Ovary (tissue), 9 donors: ENCODE measurements around the gene FAHD2A. TPM values are rescaled to one million over a fixed set of nuclear protein-coding genes. Genes with fewer than 3 reads are reported as not detected.

ENCODE experiments used
- DNase-seq, 5 donors: peaks; one replicate each; pipeline ENCODE4 v3.0.0-alpha.2; 2019 to 2020
- H3K27ac ChIP-seq, 2 donors: fragments of 200-600 bp; one replicate each; pipeline versions ENCODE4 v1.5.1 to v1.8.0; 2019 to 2022
- H3K27me3 ChIP-seq: fragments of 200-600 bp; one replicate; pipeline ENCODE4 v1.8.0; 2022
- H3K36me3 ChIP-seq: fragments of 200-600 bp; sonication (generic); one replicate; pipeline ENCODE4 v1.5.1; 2019
- H3K4me1 ChIP-seq: one replicate; pipeline ENCODE4 v1.8.1; 2013; ENCODE audit warnings: mild to moderate bottlenecking, moderate library complexity; ENCODE audit not compliant: insufficient read depth
- H3K4me3 ChIP-seq: fragments of 200-600 bp; sonication (generic); one replicate; pipeline ENCODE4 v1.5.1; 2017
- H3K9me3 ChIP-seq, 2 donors: fragments of 200-600 bp in 1 of 2; sonication (generic) in 1 of 2; one replicate each; pipeline versions ENCODE4 v1.5.1 to v1.8.1; 2013 to 2019; ENCODE audit warnings: mild to moderate bottlenecking in 1 of 2, moderate library complexity in 1 of 2
- EP300 ChIP-seq: sonication (generic); formaldehyde crosslinking; IDR thresholded peaks from one replicate; pipeline ENCODE4 v1.6.1; 2017; ENCODE audit warnings: antibody characterized with exemption
- POLR2A ChIP-seq: fragments of 450-650 bp; IDR thresholded peaks from one replicate; pipeline ENCODE4 v1.6.1; 2017; ENCODE audit warnings: antibody characterized with exemption, mild to moderate bottlenecking, moderate library complexity
- WGBS, 3 donors: extraction: QIAGEN DNeasy Blood & Tissue Kit in 1 of 3; methylation state at CpG; one replicate each; pipeline versions ENCODE4 v1.1.5 to v1.1.7; 2013 to 2017; 5-methylcytosine and 5-hydroxymethylcytosine counted together
- intact Hi-C, 4 donors: fragments of 100-400 bp; cut with DNase I; formaldehyde crosslinking; loops; one replicate each; pipeline versions ENCODE4 v1.11.0 to v1.15.1; 2022 to 2023
- polyA plus RNA-seq, 2 donors: library from polyadenylated mRNA; stranded (reverse); fragments of 200-250 nt in 1 of 2; fragments of 350-450 nt in 1 of 2; fragmentation: Illumina TruSeq in 1 of 2; extraction: RNeasy Lipid Tissue Mini Kit (QIAGEN cat#74804) in 1 of 2; gene quantifications; one replicate each; pipeline ENCODE4 v1.2.3, GENCODE V29; 2013 to 2014
- total RNA-seq, 7 donors: library from RNA; depleted of rRNA in 2 of 7; stranded (reverse); fragments of >200 nt in 2 of 7; fragmentation: NEBNext Ultra II Directional in 3 of 7; extraction: Animal tissue kit (Norgen Biotek cat#: 25700) in 3 of 7; gene quantifications; one replicate each; pipeline versions ENCODE4 v1.1.0 to v1.2.4, GENCODE V29; 2016 to 2023
- TF ChIP-seq, protein P1 (sequence below), 3 donors: fragments of 450-650 bp in 2 of 3; fragments of 200-600 bp in 1 of 3; IDR thresholded peaks; one replicate each; pipeline versions ENCODE4 v1.5.1 to v1.8.0; 2016 to 2022; ENCODE audit warnings: antibody characterized with exemption in 3 of 3, mild to moderate bottlenecking in 1 of 3
- donor health status: DM: no; HTN: no; CAD: no; lungs with moderate emphysema.
- donor health status: DM: no; HTN: no; CAD: no.
- donor health status: Bipolar disorder and iron deficiency.
- donor health status: DM: yes; HTN: yes; CAD: no.
- donor health status: DM: no; HTN: no; CAD: no.
- donor health status: DM: yes; HTN: yes; CAD: no.

Gene FAHD2A
- total and polyA plus RNA-seq, 9 donors, result 15.3 to 33.6 (median 29.2) TPM

DNA sequence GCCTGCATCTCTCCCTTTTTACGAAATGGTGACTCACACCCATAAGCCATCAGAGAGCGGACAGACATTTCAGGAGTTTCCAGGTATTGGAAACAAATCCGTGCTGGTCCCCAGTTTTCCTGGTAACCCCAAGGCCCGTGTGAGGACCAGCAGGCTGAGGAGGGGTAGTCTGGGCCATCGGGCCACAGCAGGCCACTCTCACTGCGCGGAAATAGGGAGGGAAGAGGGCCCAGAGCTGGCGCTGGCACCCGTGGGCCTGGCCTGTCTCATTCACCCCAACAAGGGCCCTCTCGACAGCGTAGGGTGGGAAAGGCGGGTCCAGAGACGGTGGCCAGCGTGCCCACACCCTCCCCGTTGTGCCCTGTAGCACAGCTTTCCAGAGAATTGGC, 13.7 kb upstream of the FAHD2A start:
- Histone ChIP-seq H3K27ac (no peak overlapping the region), H3K9me3 (no peaks in the 10 kb centered on the region), H3K36me3 (no peaks in the 10 kb centered on the region), H3K27me3 (no peaks in the 10 kb centered on the region), H3K4me3 (no peak overlapping the region), H3K4me1 (peaks cover 34% of the 10 kb centered on the region)
- TF ChIP-seq, protein P1, sequence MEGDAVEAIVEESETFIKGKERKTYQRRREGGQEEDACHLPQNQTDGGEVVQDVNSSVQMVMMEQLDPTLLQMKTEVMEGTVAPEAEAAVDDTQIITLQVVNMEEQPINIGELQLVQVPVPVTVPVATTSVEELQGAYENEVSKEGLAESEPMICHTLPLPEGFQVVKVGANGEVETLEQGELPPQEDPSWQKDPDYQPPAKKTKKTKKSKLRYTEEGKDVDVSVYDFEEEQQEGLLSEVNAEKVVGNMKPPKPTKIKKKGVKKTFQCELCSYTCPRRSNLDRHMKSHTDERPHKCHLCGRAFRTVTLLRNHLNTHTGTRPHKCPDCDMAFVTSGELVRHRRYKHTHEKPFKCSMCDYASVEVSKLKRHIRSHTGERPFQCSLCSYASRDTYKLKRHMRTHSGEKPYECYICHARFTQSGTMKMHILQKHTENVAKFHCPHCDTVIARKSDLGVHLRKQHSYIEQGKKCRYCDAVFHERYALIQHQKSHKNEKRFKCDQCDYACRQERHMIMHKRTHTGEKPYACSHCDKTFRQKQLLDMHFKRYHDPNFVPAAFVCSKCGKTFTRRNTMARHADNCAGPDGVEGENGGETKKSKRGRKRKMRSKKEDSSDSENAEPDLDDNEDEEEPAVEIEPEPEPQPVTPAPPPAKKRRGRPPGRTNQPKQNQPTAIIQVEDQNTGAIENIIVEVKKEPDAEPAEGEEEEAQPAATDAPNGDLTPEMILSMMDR (IDR thresholded peaks at IDR 0.05), result no peak
- TF ChIP-seq EP300 (no peak), POLR2A (no peak)
- intact Hi-C loops, result no loop called here
- WGBS, 3 donors, result 37 to 42% (median 39%) methylated on average over 14 to 15 of the region's 15 CpGs
- no peak for DNase-seq

DNA sequence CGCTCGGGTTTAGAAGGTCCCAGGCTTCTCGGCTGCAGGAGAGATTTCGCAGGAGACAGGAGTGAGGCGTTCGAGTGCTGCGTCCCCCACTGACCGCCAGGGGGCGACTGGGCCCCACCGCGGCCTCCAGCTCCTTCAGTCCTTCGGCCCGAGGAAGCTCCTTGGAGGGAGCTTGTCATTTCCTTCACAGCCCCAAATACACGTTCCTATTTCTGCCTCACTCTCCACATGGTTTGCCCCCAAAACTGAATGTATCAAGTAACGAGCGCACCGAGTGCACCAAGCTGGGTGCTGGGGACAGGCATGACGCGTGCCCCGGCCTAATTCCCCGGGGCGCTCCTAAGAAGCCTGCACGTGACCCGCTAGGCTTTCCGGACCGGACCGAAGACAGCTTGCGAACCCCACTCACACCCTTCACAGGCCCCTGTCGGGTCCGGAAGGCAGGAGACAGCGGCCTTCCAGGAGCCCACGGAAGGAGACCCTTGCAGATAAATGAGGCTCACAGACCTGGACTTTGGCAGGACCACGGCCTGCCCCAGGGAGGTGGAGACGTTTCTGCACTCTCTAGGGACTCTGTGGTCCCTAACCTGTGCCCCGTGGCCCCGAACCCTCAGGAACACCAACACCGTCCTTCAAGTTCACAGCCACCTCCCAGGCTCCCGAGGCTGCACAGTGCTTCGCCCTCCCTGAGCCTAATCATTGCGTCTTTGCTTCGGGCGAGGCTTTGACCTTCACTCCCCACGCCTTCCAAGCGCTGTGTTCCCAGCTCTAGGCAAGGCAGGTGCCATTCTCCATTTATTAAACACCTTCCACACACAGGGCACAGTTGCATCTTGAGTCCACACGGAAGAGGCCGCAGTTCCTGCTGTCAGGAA, 13.0 kb upstream of the FAHD2A start:
- Histone ChIP-seq H3K4me3 (no peak overlapping the region), H3K36me3 (no peaks in the 10 kb centered on the region), H3K9me3 (no peaks in the 10 kb centered on the region), H3K27me3 (no peaks in the 10 kb centered on the region), H3K27ac (no peak overlapping the region), H3K4me1 (peaks cover 30% of the 10 kb centered on the region)
- TF ChIP-seq, protein P1 (IDR thresholded peaks at IDR 0.05), result peak; percentile 49 to 66 (median 58)
- TF ChIP-seq EP300, result no peak
- DNase-seq, result peak; percentile 46 to 85 (median 69)
- intact Hi-C loops, result loop anchor here in 1 of 4 donors (5.0 kb wide), 1 partner anchor 42 kb away; no protein-coding TSS in a partner anchor
- 57 to 60% (median 58%) methylated on average over 46 of the region's 46 CpGs for WGBS, 3 donors

DNA sequence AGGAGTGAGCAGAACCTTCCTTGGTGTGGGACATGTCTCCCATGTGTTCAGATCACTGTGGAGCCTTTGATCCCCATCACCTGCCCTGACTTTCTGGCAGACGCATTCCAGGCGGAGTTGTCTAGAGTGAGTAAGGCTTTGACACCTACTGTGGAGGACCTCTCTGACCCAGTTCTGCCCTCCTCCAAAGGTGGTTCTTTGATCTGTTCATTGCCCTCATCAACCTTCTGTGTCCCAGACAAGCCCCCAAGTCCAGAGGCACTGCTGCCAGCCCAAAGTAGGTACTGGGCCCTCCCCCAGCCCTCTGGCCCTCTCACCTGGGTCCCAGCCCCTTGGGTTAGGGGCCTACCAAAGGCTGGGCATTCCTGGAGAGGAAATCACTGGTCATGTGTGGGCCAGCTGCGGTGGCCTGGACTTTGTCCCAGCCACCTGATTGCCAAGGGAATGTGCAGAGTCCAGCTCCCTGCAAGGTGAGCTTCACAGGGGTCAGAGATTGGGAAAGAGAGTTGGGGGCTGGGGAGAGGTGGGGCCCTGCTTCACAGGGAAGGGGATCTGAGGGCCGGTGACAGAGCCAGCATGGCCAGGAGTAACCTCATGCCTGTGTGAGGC, 12.1 kb upstream of the FAHD2A start:
- Histone ChIP-seq H3K4me3 (no peak overlapping the region), H3K36me3 (no peaks in the 10 kb centered on the region), H3K4me1 (peaks cover 21% of the 10 kb centered on the region), H3K27me3 (no peaks in the 10 kb centered on the region), H3K9me3 (no peaks in the 10 kb centered on the region), H3K27ac (no peak overlapping the region)
- no peak for DNase-seq
- 90 to 96% (median 90%) methylated on average over 4 of the region's 4 CpGs for WGBS, 3 donors
- TF ChIP-seq, protein P1 (IDR thresholded peaks at IDR 0.05), result no peak
- no peak for TF ChIP-seq POLR2A
- no peak for TF ChIP-seq EP300
- intact Hi-C loops, result loop anchor here in 1 of 4 donors (5.0 kb wide), 1 partner anchor 43 kb away; no protein-coding TSS in a partner anchor

DNA sequence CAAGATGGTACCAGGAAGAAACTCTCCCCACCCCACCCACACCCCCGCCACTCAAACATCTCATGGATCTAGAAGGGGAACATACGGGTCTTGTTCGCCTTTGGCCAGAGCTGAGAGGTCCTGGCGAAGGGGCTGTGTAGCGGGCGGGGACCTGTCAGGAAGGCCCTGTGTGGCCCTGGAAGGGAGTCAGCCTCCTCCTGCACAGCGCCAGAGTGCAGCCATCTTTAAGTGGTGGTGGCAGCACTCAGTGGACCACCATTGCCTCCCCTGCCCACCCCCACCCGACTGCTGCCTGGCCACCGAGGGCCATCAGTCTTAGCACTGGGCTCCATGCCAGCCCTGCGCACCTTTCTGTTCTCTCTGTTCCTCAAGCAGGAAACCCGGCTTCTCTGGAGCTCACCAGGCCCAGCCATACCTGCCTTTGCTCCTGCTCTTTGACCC, 11.6 kb upstream of the FAHD2A start:
- DNase-seq, result no peak
- intact Hi-C loops, result loop anchor here in 1 of 4 donors (5.0 kb wide), 1 partner anchor 44 kb away; no protein-coding TSS in a partner anchor
- no peaks in the 10 kb centered on the region for H3K9me3 ChIP-seq
- H3K27me3 ChIP-seq, result no peaks in the 10 kb centered on the region
- H3K36me3 ChIP-seq, result no peaks in the 10 kb centered on the region
- H3K27ac ChIP-seq, result no peak overlapping the region
- no peak overlapping the region for H3K4me3 ChIP-seq
- TF ChIP-seq POLR2A (no peak), EP300 (no peak)
- TF ChIP-seq, protein P1 (IDR thresholded peaks at IDR 0.05), result no peak
- WGBS, 3 donors, result 86 to 97% (median 87%) methylated on average over 9 to 11 of the region's 11 CpGs
- H3K4me1 ChIP-seq, result peaks cover 17% of the 10 kb centered on the region
